Prostate gland (tissue), 2 donors: ENCODE data around the gene IQCC.

Source experiments
- CTCF ChIP-seq, 4 experiments: fragments of 200-600 bp in 2 of 4; fragments of 450-650 bp in 2 of 4; sonication (generic) in 2 of 4; IDR thresholded peaks; 1 replicate in 3 of 4; 2 replicates in 1 of 4; pipeline ENCODE4 v1.5.1; 2016 to 2019; ENCODE audit warnings: antibody characterized with exemption in 4 of 4, mild to moderate bottlenecking in 2 of 4, moderate library complexity in 2 of 4
- POLR2A ChIP-seq: fragments of 450-650 bp; IDR thresholded peaks from one replicate; pipeline ENCODE4 v1.6.1; 2016; ENCODE audit warnings: antibody characterized with exemption, mild to moderate bottlenecking

GRCh38 chr1:32199043-32199716 lies 6.3 kb upstream of the IQCC start:
- TF ChIP-seq POLR2A (no peak), CTCF (IDR thresholded peaks at IDR 0.05) (no peak)
